MM.1S (cell line): ENCODE data around the gene PRKCE.

Source experiments
- EZH2 ChIP-seq: fragments of 300-600 bp; sonication (generic); optimal IDR thresholded peaks from 2 replicates; pipeline ENCODE3; 2017; ENCODE audit warnings: low read depth, mild to moderate bottlenecking, antibody characterized with exemption, low read length, mixed read lengths
- TF ChIP-seq, protein P1 (sequence below): fragments of 300-600 bp; sonication (generic); IDR thresholded peaks from 2 replicates; pipeline ENCODE4 v1.5.1; 2016; ENCODE audit warnings: antibody characterized with exemption, low read length, mixed read lengths

DNA sequence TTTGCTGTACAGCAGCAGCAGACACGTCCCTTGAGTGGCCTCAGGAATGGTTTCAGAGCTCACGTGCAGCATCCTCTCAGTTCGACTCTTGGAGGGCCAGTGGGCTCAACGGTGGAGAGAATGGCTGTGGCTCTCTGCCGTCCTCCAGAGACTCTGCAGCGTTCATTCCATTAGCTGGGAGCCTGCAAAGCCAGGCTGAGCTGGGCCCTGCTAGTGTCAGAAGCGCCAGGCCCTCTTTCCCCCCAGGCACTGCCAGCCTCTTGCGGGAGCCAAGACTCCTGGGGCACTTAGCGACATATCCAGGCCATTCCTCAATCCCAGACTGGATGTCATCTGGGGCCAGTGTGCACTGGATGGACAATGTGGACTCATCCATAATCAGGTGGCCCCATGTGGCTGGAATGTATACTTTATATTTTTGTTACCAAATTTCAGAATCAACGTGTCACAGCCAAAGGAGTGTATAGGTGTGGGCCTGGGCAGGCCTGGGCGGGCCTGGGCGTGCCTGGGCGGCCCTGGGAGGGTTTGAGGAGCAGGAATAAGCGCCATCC, 520.6 kb downstream of the PRKCE start:
- TF ChIP-seq, protein P1, sequence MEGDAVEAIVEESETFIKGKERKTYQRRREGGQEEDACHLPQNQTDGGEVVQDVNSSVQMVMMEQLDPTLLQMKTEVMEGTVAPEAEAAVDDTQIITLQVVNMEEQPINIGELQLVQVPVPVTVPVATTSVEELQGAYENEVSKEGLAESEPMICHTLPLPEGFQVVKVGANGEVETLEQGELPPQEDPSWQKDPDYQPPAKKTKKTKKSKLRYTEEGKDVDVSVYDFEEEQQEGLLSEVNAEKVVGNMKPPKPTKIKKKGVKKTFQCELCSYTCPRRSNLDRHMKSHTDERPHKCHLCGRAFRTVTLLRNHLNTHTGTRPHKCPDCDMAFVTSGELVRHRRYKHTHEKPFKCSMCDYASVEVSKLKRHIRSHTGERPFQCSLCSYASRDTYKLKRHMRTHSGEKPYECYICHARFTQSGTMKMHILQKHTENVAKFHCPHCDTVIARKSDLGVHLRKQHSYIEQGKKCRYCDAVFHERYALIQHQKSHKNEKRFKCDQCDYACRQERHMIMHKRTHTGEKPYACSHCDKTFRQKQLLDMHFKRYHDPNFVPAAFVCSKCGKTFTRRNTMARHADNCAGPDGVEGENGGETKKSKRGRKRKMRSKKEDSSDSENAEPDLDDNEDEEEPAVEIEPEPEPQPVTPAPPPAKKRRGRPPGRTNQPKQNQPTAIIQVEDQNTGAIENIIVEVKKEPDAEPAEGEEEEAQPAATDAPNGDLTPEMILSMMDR = no peak
- no peak for TF ChIP-seq EZH2
